Measurements from ENCODE around the gene ERG28.
"Not testable (repeated sequence)": the region's sequence is repeated elsewhere in the genome, so short reads cannot be mapped to it uniquely, and the experiment has no call there.

Gene ERG28

DNA sequence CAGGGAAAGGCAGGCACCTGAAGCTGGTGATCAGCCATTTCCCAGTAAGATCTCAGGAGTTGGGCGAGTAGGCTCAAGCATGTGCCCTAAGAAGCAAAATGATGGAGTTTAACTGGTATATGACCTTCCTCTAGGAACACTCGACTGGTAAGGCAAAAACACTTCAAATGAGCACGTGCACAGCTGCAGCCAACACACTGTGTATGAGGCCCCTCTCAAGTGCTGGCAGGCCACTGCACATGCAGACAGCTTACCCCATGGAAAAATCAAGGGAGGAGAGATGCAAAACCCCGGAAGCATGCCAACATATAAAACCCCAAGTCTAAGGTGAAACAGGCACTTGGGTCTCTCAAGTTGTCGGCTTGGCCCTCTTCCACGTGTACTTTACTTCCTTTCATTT is 39.6 kb upstream of the ERG28 start:
- TF ChIP-seq, protein P1, sequence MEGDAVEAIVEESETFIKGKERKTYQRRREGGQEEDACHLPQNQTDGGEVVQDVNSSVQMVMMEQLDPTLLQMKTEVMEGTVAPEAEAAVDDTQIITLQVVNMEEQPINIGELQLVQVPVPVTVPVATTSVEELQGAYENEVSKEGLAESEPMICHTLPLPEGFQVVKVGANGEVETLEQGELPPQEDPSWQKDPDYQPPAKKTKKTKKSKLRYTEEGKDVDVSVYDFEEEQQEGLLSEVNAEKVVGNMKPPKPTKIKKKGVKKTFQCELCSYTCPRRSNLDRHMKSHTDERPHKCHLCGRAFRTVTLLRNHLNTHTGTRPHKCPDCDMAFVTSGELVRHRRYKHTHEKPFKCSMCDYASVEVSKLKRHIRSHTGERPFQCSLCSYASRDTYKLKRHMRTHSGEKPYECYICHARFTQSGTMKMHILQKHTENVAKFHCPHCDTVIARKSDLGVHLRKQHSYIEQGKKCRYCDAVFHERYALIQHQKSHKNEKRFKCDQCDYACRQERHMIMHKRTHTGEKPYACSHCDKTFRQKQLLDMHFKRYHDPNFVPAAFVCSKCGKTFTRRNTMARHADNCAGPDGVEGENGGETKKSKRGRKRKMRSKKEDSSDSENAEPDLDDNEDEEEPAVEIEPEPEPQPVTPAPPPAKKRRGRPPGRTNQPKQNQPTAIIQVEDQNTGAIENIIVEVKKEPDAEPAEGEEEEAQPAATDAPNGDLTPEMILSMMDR (conservative IDR thresholded peaks at IDR 0.05; ENCODE audit: low read depth, low read length) = no peak
- no peak overlapping the region for H3K4me3 ChIP-seq (ENCODE audit: low read depth, low read length)
- DNase-seq (ENCODE audit: low read depth) = no peak

DNA sequence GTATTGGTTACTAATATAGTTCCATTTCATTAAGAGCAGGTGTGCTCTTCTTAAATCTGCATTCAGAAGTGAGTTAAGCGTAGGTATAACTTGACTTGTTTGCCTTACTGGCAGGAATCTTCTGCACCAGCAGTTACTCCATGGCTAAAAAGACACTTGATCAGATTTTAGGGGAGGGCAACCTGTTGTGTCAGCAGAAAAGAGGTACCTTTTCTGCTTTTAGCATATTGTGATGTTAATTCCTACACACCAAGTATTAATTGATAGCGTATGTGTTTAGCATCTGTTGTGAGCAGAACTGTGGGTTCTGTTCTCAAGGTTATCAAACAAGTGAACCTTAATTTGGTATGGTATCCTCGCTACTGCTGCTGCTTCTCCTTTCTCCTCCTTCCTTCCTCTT is 38.7 kb upstream of the ERG28 start:
- no peak for DNase-seq (ENCODE audit: low read depth)
- H3K4me3 ChIP-seq (ENCODE audit: low read depth, low read length) = no peak overlapping the region
- TF ChIP-seq, protein P1 (conservative IDR thresholded peaks at IDR 0.05; ENCODE audit: low read depth, low read length) = no peak

DNA sequence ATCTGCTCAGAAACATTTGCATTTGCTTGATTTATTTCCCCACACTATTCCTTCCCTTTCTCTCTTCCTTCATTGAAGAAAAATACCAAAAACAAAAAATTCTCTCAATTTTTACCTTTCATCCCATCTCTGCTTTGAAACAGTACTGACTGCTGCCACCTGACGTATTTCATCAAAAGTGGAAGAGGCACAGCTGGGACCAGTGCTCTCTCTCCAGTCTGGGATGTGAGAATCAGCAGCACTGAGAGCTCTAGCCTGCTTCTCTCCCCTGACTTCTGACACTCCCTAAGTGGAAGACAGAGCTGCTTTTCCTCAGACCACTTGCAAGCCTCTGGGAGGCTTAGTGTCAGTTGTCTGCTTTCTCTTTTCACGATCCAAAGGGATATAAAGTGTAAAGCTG is 37.2 kb upstream of the ERG28 start:
- no peak for DNase-seq (ENCODE audit: low read depth)
- no peak overlapping the region for H3K4me3 ChIP-seq (ENCODE audit: low read depth, low read length)
- TF ChIP-seq, protein P1 (conservative IDR thresholded peaks at IDR 0.05; ENCODE audit: low read depth, low read length) = no peak

DNA sequence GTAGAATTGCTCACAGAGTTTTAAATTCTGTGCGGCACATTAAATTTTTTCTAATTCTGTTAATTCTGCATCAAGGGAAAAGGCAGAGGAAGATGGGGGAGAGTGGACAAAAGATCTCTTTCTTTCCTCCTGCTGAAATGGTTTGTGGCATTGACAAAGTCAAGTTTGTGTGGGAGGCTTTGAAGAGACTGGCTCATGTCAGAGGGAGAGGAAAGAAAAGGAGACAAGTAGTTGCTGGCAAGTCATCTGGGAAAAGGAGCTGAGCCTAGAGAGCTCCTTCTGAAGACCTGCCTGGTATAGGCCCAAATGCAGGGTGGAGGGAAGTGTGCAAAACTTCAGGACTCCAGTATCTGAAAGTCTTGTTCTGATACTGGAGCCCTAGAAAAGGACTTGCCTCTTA is 36.7 kb upstream of the ERG28 start:
- no peak overlapping the region for H3K4me3 ChIP-seq (ENCODE audit: low read depth, low read length)
- TF ChIP-seq, protein P1 (conservative IDR thresholded peaks at IDR 0.05; ENCODE audit: low read depth, low read length) = no peak

DNA sequence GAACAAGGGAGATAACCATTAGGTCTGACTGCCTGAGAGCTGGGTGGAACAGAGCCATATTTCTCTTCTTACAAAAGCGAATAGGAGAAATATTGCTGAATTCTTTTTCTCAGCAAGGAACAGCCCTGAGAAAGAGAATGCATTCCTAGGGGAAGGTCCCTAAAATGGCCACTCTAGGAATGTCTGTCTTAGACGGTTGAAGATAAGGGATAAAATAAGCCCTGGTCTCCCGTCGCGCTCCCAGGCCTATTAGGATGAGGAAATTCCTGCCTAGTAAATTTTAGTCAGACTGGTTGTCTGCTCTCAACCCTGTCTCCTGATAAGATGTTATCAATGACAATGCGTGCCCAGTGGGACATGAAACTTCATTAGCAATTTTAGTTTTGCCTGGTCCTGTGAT is 34.3 kb upstream of the ERG28 start:
- H3K4me3 ChIP-seq (ENCODE audit: low read depth, low read length); DNase-seq (ENCODE audit: low read depth): not testable (repeated sequence)

More for the DNA sequence above, 36.7 kb upstream of the ERG28 start:
- DNase-seq (ENCODE audit: low read depth) = no peak

DNA sequence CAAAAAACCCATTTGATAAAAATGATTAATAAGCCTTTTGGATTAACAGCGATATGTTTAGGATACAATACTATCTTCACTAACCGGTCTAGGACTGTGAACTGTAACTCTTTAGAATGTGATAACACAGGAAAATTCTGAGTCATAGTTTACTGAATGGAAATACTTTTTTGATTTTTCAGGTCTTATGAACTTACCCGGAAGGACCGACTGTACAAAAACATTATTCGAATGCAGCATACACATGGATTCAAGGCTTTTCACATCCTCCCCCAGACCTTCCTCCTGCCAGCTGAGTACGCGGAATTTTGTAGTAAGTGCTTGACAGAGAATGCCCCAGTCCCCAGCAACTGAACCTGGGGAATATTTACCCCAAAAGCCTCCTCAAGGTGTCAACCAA is 29.3 kb upstream of the ERG28 start:
- DNase-seq (ENCODE audit: low read depth) = peak; percentile 54
- no peak overlapping the region for H3K4me3 ChIP-seq (ENCODE audit: low read depth, low read length)
- TF ChIP-seq, protein P1 (conservative IDR thresholded peaks at IDR 0.05; ENCODE audit: low read depth, low read length) = no peak

DNA sequence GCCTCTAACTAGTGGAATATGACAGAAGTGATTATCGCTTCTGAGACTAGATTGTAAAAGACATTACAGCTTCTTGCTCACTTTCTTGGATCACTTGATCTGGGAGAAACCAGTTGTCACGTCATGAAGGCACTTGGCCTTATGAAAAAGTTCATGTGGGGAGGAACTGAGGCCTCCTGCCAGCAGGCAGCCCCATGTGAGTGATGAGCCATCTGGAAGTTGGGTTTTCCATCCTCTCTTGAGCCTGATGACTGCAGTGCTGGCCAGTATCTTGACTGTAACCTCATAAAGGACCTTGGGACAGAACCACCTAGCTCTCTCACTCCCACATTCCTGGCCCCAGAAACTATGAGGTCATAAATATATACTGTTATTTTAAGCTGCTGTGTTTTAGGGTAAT is 28.3 kb upstream of the ERG28 start:
- H3K4me3 ChIP-seq (ENCODE audit: low read depth, low read length) = no peak overlapping the region
- TF ChIP-seq, protein P1 (conservative IDR thresholded peaks at IDR 0.05; ENCODE audit: low read depth, low read length) = no peak
- peak; percentile 76 for DNase-seq (ENCODE audit: low read depth)

DNA sequence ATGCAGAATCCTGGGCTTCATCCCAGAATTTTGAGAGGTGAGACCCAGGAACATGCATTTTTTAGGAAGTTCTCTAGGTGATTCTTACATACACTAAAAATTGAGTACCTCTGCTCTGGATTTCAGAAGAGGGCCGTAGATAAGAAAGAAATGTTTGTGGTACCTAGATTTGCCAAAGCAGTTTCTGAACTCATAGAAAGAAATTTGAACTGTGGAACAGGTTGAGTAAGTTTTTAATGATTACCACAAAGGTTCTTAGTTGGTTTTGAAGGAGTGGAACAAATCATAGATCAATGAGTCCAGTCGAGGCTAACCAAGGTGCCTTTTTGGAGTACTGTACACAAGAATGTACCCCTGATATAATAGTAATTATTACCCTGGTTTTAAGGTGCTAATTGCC is 25.2 kb upstream of the ERG28 start:
- H3K4me3 ChIP-seq (ENCODE audit: low read depth, low read length) = no peak overlapping the region
- no peak for DNase-seq (ENCODE audit: low read depth)
- TF ChIP-seq, protein P1 (conservative IDR thresholded peaks at IDR 0.05; ENCODE audit: low read depth, low read length) = no peak
